Measurements from ENCODE around the gene EP400.

Gene EP400

DNA sequence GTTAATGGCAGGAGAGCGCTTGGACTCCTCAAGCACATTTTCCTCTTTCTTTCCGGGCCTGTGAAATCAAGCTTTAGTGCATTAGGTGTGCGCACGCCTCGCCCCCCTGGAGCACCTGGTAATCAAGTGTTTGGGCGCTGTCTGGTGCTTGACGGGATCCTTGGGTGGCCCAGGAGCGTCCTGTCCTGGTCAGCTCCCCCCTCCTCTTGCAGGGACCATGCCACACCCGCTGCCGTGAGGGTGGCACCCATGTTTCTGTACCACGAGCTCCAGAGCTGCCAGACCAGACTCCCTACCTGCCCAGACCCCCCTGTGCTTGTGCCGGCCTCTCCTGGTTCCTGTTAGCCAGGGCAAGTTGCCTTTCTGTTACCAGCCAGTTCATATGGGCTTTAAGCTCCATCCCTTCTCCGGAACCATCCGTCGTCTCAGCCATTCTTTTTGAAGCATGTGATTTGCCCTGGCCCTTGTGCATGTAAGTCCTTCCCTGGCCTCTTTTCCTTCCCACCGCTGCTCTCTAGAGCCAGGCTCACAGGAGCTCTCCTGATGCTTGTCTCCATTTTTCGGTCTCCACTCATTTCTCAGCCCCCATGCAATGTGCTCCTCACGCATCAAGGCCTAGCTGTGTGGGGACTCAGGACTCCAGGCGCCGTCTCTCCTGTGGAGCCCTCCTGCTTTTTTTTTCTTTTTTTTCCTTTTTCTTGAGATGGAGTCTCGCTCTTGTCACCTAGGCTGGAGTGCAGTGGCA lies 66.1 kb downstream of the EP400 start:
- H3K4me3 Mint-ChIP-seq: no peak overlapping the region
- H3K4me1 Mint-ChIP-seq: no peaks in the 10 kb centered on the region
- no peaks in the 10 kb centered on the region for H3K9me3 Mint-ChIP-seq
- no peak for DNase-seq
- no peaks in the 10 kb centered on the region for H3K27me3 Mint-ChIP-seq
- no peak overlapping the region for H3K27ac Mint-ChIP-seq
- ATAC-seq: no peak
- H3K36me3 Mint-ChIP-seq (ENCODE audit: low read depth): peaks cover 54% of the 10 kb centered on the region

- Mint-ChIP-seq H3K36me3 (ENCODE audit: low read depth) (peaks cover 48% of the 10 kb centered on the region), H3K27ac (no peak overlapping the region)
Observed at GRCh38 chr12:132018193-132018916, 68.6 kb downstream of the EP400 start.

DNA sequence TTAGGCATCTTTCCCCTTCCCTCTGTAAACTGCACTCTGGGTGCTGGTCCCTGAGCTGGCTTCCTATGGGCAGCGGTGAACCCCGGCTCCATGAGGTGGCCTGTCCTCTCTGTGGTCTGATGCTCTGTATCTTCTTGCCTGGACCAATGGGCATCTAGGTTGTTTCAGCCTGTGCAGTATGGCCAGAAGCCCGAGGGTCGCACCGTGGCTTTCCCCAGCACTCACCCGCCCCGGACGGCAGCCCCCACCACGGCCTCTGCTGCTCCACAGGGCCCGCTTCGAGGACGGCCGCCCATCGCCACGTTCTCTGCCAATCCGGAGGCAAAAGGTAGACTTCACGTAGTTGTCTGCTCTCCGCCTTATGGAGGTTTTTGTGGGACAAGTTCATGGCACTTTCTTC lies 70.1 kb downstream of the EP400 start:
- no peak overlapping the region for H3K4me3 Mint-ChIP-seq
- H3K9me3 Mint-ChIP-seq: no peaks in the 10 kb centered on the region
- H3K27me3 Mint-ChIP-seq: no peaks in the 10 kb centered on the region
- H3K4me1 Mint-ChIP-seq: no peaks in the 10 kb centered on the region
- DNase-seq (no peak), ATAC-seq (no peak)
- no peak overlapping the region for H3K27ac Mint-ChIP-seq
- peaks cover 49% of the 10 kb centered on the region for H3K36me3 Mint-ChIP-seq (ENCODE audit: low read depth)

More at GRCh38 chr12:132018193-132018916, 68.6 kb downstream of the EP400 start:
- H3K27me3 Mint-ChIP-seq: no peaks in the 10 kb centered on the region
- H3K4me3 Mint-ChIP-seq: no peak overlapping the region
- no peaks in the 10 kb centered on the region for H3K9me3 Mint-ChIP-seq
- ATAC-seq (peak; percentile 44), DNase-seq (peak; percentile 9)
- H3K4me1 Mint-ChIP-seq: no peaks in the 10 kb centered on the region

- no peak overlapping the region for H3K27ac Mint-ChIP-seq
Observed at GRCh38 chr12:132020292-132020691, 70.5 kb downstream of the EP400 start.

DNA sequence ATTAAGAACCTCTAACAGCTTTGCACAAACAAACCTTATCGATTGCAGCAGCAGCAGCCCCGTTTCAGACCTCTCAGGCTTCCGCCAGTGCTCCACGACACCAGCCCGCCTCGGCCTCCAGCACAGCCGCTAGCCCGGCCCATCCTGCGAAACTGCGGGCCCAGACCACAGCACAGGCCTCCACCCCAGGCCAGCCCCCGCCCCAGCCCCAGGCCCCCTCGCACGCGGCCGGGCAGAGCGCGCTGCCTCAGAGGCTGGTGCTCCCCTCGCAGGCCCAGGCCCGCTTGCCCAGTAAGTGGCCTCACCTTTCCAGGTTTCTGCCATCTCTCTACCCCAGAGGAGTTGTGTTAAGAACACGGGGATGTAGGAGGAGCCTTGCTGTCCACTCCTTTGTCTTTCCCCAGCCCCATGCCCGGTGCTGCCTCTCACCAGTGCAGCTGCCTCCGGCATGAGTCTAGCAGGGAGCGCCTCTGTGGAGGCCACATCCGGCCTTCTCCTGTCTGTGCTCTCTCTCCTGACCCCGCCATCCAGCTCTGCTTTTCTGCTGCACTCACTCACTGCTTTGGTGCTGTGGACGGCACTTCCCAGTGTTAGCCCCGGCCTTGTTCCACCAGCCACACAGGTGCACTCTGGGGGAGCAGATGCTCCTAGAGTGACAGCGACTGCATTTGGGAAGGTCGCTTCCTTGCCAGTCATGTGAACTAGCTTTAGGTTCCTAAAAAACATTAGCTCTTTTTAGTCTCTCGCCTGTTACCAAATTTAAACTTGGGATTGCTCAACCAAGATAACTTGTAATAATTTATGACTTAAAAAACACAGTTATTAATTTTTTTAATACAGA lies 71.5 kb downstream of the EP400 start:
- no peaks in the 10 kb centered on the region for H3K27me3 Mint-ChIP-seq
- no peak for DNase-seq
- H3K4me3 Mint-ChIP-seq: no peak overlapping the region
- peaks cover 54% of the 10 kb centered on the region for H3K36me3 Mint-ChIP-seq (ENCODE audit: low read depth)
- ATAC-seq: no peak
- H3K27ac Mint-ChIP-seq: peak overlapping the region; percentile 42
- no peaks in the 10 kb centered on the region for H3K9me3 Mint-ChIP-seq
- no peaks in the 10 kb centered on the region for H3K4me1 Mint-ChIP-seq

More at GRCh38 chr12:132020292-132020691, 70.5 kb downstream of the EP400 start:
- DNase-seq (no peak), ATAC-seq (no peak)
- Mint-ChIP-seq H3K4me1 (no peaks in the 10 kb centered on the region), H3K9me3 (no peaks in the 10 kb centered on the region), H3K36me3 (ENCODE audit: low read depth) (peaks cover 51% of the 10 kb centered on the region), H3K4me3 (no peak overlapping the region), H3K27me3 (no peaks in the 10 kb centered on the region)

GRCh38 chr12:132021965-132022364 lies 72.2 kb downstream of the EP400 start:
- no peaks in the 10 kb centered on the region for H3K27me3 Mint-ChIP-seq
- H3K4me3 Mint-ChIP-seq: no peak overlapping the region
- DNase-seq (no peak), ATAC-seq (no peak)
- no peaks in the 10 kb centered on the region for H3K9me3 Mint-ChIP-seq
- H3K4me1 Mint-ChIP-seq: no peaks in the 10 kb centered on the region
- no peak overlapping the region for H3K27ac Mint-ChIP-seq
- peaks cover 52% of the 10 kb centered on the region for H3K36me3 Mint-ChIP-seq (ENCODE audit: low read depth)

GRCh38 chr12:132023658-132024057 lies 73.9 kb downstream of the EP400 start:
- ATAC-seq (no peak), DNase-seq (no peak)
- H3K4me1 Mint-ChIP-seq: no peaks in the 10 kb centered on the region
- H3K27me3 Mint-ChIP-seq: no peaks in the 10 kb centered on the region
- H3K9me3 Mint-ChIP-seq: no peaks in the 10 kb centered on the region
- H3K4me3 Mint-ChIP-seq: no peak overlapping the region
- no peak overlapping the region for H3K27ac Mint-ChIP-seq
- H3K36me3 Mint-ChIP-seq (ENCODE audit: low read depth): peaks cover 44% of the 10 kb centered on the region

DNA sequence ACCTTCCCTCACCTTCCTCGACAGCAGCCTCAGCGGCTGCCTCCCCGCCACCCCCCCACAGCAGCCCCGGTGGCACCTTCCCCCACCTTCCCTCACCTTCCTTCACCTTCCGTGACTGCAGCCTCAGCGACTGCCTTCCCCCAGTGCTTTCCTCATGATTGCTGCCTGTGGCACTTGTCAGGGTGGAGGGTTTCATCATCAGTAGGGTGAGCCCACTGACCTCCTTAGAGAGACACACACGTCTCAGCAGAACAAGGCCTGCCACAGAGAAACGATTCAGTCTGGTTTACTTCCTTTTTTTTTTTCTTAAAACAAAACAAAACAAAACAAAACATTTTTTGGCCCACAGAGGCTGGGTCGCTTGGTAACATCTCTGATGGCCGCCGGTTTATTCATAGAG lies 75.0 kb downstream of the EP400 start:
- Mint-ChIP-seq H3K4me1 (no peaks in the 10 kb centered on the region), H3K27ac (no peak overlapping the region), H3K27me3 (no peaks in the 10 kb centered on the region), H3K36me3 (ENCODE audit: low read depth) (peaks cover 47% of the 10 kb centered on the region), H3K9me3 (no peaks in the 10 kb centered on the region), H3K4me3 (no peak overlapping the region)
- no peak for ATAC-seq
- DNase-seq: no peak

DNA sequence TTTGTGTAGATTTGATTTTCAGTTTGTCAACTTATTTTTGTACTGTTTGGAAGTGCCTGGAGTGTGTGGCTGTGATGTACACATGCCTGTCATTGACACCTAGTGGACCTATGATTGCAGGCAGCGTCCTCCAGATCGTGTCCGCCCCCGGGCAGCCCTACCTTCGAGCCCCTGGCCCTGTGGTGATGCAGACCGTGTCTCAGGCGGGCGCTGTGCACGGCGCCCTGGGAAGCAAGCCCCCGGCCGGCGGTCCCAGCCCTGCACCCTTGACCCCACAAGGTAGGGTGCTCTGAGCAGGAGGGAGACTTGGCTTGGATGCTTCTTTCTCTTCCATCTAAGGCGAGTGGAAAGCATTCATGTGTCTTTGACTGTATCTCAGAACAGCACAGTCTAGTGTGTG lies 75.8 kb downstream of the EP400 start:
- H3K9me3 Mint-ChIP-seq: no peaks in the 10 kb centered on the region
- H3K36me3 Mint-ChIP-seq (ENCODE audit: low read depth): peaks cover 46% of the 10 kb centered on the region
- H3K27me3 Mint-ChIP-seq: no peaks in the 10 kb centered on the region
- H3K4me3 Mint-ChIP-seq: no peak overlapping the region
- no peaks in the 10 kb centered on the region for H3K4me1 Mint-ChIP-seq
- ATAC-seq: no peak
- no peak overlapping the region for H3K27ac Mint-ChIP-seq
- DNase-seq: no peak

GRCh38 chr12:132026061-132026795 lies 76.5 kb downstream of the EP400 start:
- Mint-ChIP-seq H3K36me3 (ENCODE audit: low read depth) (peaks cover 46% of the 10 kb centered on the region), H3K9me3 (no peaks in the 10 kb centered on the region), H3K27me3 (no peaks in the 10 kb centered on the region), H3K4me1 (no peaks in the 10 kb centered on the region), H3K4me3 (no peak overlapping the region), H3K27ac (no peak overlapping the region)
- ATAC-seq (no peak), DNase-seq (no peak)

DNA sequence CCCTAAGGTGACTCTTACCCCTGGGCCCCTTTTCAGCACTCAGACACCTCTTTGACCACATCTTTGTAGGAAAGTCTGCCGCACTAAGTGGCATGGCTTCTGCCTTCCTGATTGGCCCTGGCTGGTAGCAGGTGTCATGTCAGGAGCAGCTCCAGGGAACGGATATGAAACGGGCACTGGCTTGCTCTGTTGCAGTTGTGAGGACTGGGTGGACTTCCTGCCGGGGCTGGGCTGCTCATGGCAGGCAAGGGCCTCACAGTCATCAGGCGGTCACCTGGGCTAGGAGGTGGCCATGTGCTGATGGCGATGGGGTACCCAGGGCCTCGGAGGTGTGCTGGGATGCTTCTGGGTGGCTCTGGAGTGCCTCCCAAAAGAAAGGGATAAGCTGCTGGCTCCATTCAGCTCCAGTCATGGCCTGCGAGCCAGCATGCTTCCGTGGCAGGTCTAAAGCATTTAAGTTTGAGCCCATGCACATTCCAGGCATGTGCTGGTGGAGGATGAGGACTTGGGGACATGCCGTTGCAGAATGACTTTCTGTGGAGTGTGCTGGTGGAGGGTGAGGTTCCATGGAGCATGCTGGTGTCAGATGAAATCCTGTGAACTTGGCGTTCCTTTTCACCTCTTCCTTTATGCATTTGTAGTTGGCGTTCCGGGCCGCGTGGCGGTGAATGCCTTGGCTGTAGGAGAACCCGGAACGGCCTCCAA lies 77.2 kb downstream of the EP400 start:
- H3K9me3 Mint-ChIP-seq: no peaks in the 10 kb centered on the region
- H3K36me3 Mint-ChIP-seq (ENCODE audit: low read depth): peaks cover 43% of the 10 kb centered on the region
- DNase-seq (no peak), ATAC-seq (no peak)
- no peaks in the 10 kb centered on the region for H3K4me1 Mint-ChIP-seq
- H3K27ac Mint-ChIP-seq: no peak overlapping the region
- no peak overlapping the region for H3K4me3 Mint-ChIP-seq
- no peaks in the 10 kb centered on the region for H3K27me3 Mint-ChIP-seq

DNA sequence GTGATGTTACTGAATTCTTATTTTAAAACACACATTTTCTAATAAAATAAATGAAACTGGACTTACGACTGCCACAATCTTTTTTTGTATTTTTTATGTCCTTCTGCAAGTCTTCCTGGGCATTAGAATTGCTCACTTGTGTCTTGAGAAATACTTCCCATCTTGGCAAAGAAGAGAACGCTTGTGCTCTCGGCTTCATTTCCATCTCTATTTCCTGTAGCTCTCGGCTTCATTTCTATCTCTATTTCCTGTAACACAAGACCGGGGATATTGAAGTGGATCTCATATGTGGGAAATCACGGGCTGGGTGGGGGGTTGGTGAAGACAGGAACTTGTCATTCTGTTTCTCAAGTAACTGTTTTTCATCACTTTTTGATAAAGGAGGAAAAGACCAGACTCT lies 77.9 kb downstream of the EP400 start:
- Mint-ChIP-seq H3K4me1 (no peaks in the 10 kb centered on the region), H3K27ac (no peak overlapping the region), H3K27me3 (no peaks in the 10 kb centered on the region), H3K9me3 (no peaks in the 10 kb centered on the region), H3K4me3 (no peak overlapping the region), H3K36me3 (ENCODE audit: low read depth) (peaks cover 40% of the 10 kb centered on the region)
- ATAC-seq (no peak), DNase-seq (no peak)

- ATAC-seq: no peak
- H3K4me3 Mint-ChIP-seq: no peak overlapping the region
- no peaks in the 10 kb centered on the region for H3K4me1 Mint-ChIP-seq
- no peaks in the 10 kb centered on the region for H3K27me3 Mint-ChIP-seq
- DNase-seq: no peak
- no peaks in the 10 kb centered on the region for H3K9me3 Mint-ChIP-seq
- H3K27ac Mint-ChIP-seq: no peak overlapping the region
- peaks cover 40% of the 10 kb centered on the region for H3K36me3 Mint-ChIP-seq (ENCODE audit: low read depth)
Observed at GRCh38 chr12:132028111-132028510, 78.4 kb downstream of the EP400 start.

Measured in activated naive CD8-positive, alpha-beta T cell treated with anti-CD3 and anti-CD28 coated beads, Interleukin-2, amount 50 U/mL, for 24 hours (primary cell).